Measurements from ENCODE around the gene STOML2. TPM values are rescaled to one million over a fixed set of nuclear protein-coding genes. Genes with fewer than 3 reads are reported as not detected.

STOML2 gene
- total and polyA plus RNA-seq, 9 of the 15 experiments (the other 6 are each of a cell fraction or from before 2014, with no cell fraction given), result 110 to 220 (median 174) TPM

DNA sequence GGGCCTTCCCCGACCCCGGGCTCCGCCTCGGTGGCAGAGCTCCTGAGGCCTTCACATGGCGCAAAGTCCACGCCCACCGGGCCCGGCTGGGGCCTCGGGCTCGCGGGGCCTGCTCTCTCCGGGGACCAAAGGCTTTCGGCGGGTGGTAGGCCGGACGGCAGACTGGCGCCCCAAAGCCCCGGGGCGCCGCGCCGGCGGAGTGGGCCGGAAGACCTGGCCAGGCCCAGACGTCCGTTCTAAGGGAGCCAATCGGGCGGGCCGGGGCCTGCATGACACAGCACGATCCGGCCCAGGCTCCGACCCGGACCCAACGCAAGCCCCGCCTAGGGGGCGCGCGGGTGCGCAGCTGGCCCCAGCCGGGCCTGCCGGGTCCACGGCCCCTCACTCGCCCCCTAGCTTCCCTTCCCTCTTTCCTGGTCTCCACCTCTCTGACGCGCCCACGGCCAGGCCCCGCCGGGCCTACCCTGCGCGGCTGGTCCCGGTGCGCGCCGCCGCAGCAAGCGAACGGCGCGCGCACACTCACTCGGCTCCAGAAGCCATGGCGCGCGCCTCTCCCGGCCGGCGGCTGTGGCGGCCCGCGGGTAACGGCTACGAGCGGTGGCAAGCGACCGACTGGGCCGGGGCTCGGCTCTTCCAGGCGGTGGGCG is 31.0 kb downstream of the STOML2 start (continued):
- TF ChIP-seq, protein P1, sequence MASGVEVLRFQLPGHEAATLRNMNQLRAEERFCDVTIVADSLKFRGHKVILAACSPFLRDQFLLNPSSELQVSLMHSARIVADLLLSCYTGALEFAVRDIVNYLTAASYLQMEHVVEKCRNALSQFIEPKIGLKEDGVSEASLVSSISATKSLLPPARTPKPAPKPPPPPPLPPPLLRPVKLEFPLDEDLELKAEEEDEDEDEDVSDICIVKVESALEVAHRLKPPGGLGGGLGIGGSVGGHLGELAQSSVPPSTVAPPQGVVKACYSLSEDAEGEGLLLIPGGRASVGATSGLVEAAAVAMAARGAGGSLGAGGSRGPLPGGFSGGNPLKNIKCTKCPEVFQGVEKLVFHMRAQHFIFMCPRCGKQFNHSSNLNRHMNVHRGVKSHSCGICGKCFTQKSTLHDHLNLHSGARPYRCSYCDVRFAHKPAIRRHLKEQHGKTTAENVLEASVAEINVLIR (CRISPR knock-in tag; IDR thresholded peaks at IDR 0.05), result no peak
- no peak for TF ChIP-seq PML (IDR thresholded peaks at IDR 0.05; ENCODE audit: low read length)
- TF ChIP-seq, protein P2, sequence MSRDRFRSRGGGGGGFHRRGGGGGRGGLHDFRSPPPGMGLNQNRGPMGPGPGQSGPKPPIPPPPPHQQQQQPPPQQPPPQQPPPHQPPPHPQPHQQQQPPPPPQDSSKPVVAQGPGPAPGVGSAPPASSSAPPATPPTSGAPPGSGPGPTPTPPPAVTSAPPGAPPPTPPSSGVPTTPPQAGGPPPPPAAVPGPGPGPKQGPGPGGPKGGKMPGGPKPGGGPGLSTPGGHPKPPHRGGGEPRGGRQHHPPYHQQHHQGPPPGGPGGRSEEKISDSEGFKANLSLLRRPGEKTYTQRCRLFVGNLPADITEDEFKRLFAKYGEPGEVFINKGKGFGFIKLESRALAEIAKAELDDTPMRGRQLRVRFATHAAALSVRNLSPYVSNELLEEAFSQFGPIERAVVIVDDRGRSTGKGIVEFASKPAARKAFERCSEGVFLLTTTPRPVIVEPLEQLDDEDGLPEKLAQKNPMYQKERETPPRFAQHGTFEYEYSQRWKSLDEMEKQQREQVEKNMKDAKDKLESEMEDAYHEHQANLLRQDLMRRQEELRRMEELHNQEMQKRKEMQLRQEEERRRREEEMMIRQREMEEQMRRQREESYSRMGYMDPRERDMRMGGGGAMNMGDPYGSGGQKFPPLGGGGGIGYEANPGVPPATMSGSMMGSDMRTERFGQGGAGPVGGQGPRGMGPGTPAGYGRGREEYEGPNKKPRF (IDR thresholded peaks at IDR 0.05; ENCODE audit: low read depth, low read length), result no peak
- TF ChIP-seq RFX5 (IDR thresholded peaks at IDR 0.05; ENCODE audit: low read depth, low read length), result no peak
- TF ChIP-seq TAF15 (IDR thresholded peaks at IDR 0.05; ENCODE audit: low read depth, low read length), result no peak
- TF ChIP-seq BRD4 (IDR thresholded peaks at IDR 0.05), result 0 out of 2 replicates have a peak, but pooled peaks have one; percentile 31
- no peak for TF ChIP-seq ZC3H4 (CRISPR knock-in tag; IDR thresholded peaks at IDR 0.05; ENCODE audit: borderline replicate concordance)
- peak; percentile 53 for TF ChIP-seq GABPA (tag; conservative IDR thresholded peaks at IDR 0.05; ENCODE audit: low read depth)
- TF ChIP-seq GABPB2 (CRISPR knock-in tag; conservative IDR thresholded peaks at IDR 0.05), result no peak
- TF ChIP-seq ETV1 (tag; conservative IDR thresholded peaks at IDR 0.05; ENCODE audit: low read depth), result no peak
- TF ChIP-seq LCOR (CRISPR knock-in tag; IDR thresholded peaks at IDR 0.05), result peak; percentile 43; the same call in 1 of the 2 replicates
- TF ChIP-seq, protein P3, sequence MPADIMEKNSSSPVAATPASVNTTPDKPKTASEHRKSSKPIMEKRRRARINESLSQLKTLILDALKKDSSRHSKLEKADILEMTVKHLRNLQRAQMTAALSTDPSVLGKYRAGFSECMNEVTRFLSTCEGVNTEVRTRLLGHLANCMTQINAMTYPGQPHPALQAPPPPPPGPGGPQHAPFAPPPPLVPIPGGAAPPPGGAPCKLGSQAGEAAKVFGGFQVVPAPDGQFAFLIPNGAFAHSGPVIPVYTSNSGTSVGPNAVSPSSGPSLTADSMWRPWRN (IDR thresholded peaks at IDR 0.05; ENCODE audit: low read depth), result no peak
- TF ChIP-seq GATAD2A (IDR thresholded peaks at IDR 0.05), result no peak
- TF ChIP-seq, protein P4, sequence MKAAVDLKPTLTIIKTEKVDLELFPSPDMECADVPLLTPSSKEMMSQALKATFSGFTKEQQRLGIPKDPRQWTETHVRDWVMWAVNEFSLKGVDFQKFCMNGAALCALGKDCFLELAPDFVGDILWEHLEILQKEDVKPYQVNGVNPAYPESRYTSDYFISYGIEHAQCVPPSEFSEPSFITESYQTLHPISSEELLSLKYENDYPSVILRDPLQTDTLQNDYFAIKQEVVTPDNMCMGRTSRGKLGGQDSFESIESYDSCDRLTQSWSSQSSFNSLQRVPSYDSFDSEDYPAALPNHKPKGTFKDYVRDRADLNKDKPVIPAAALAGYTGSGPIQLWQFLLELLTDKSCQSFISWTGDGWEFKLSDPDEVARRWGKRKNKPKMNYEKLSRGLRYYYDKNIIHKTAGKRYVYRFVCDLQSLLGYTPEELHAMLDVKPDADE (conservative IDR thresholded peaks at IDR 0.05; ENCODE audit: control insufficient read depth, low read depth, low read length), result peak; percentile 72
- TF ChIP-seq, protein P5, sequence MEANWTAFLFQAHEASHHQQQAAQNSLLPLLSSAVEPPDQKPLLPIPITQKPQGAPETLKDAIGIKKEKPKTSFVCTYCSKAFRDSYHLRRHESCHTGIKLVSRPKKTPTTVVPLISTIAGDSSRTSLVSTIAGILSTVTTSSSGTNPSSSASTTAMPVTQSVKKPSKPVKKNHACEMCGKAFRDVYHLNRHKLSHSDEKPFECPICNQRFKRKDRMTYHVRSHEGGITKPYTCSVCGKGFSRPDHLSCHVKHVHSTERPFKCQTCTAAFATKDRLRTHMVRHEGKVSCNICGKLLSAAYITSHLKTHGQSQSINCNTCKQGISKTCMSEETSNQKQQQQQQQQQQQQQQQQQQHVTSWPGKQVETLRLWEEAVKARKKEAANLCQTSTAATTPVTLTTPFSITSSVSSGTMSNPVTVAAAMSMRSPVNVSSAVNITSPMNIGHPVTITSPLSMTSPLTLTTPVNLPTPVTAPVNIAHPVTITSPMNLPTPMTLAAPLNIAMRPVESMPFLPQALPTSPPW (CRISPR knock-in tag; IDR thresholded peaks at IDR 0.05), result peak; percentile 47
- TF ChIP-seq ERF (CRISPR knock-in tag; IDR thresholded peaks at IDR 0.05), result 0 out of 2 replicates have a peak, but pooled peaks have one; percentile 19
- no peak for TF ChIP-seq U2AF2 (optimal IDR thresholded peaks at IDR 0.05; ENCODE audit: low read depth, low read length)
- no peak for TF ChIP-seq SMARCA5 (IDR thresholded peaks at IDR 0.05)
- no peak for TF ChIP-seq NCOR1 (IDR thresholded peaks at IDR 0.05)
- peak; percentile 76 for TF ChIP-seq CCNT2 (IDR thresholded peaks at IDR 0.05; ENCODE audit: borderline replicate concordance, extremely low read depth, insufficient read length, low read depth, low read length)
- TF ChIP-seq NR1H2 (CRISPR knock-in tag; IDR thresholded peaks at IDR 0.05), result no peak
- TF ChIP-seq ZNF41 (CRISPR knock-in tag; conservative IDR thresholded peaks at IDR 0.05), result no peak
